ENCODE data around the gene PET117.

GRCh38 chr20:18174906-18175683 is 37.4 kb downstream of the PET117 start:
- no peak for TF ChIP-seq REST (IDR thresholded peaks at IDR 0.05; ENCODE audit: insufficient read depth in 1 of 2, low read depth in 2 of 2, low read length in 2 of 2)
- TF ChIP-seq SIN3A (IDR thresholded peaks at IDR 0.05; ENCODE audit: borderline replicate concordance, insufficient read depth, low read length) = no peak
- TF ChIP-seq POLR2AphosphoS5 (IDR thresholded peaks at IDR 0.05; ENCODE audit: low read depth, low read length) = no peak
